Endodermal cell (in vitro differentiated cells): ENCODE results near the gene CALCOCO1. TPM values are rescaled to one million over a fixed set of nuclear protein-coding genes. Genes with fewer than 3 reads are reported as not detected.

Source experiments
- DNase-seq: peaks from one replicate; pipeline ENCODE4 v3.0.0-alpha.2; 2017
- H3K27ac ChIP-seq: 2 replicates; pipeline ENCODE4 v1.5.1; 2013; ENCODE audit warnings: mild to moderate bottlenecking, low read depth, low read length, moderate library complexity
- H3K27me3 ChIP-seq: 2 replicates; pipeline ENCODE4 v1.6.1; 2013; ENCODE audit warnings: mild to moderate bottlenecking, low read length, moderate library complexity; ENCODE audit not compliant: insufficient read depth, control insufficient read depth, poor library complexity, severe bottlenecking
- H3K36me3 ChIP-seq: 2 replicates; pipeline ENCODE4 v1.7.0; 2013; ENCODE audit warnings: mild to moderate bottlenecking, low read length, moderate library complexity; ENCODE audit not compliant: control insufficient read depth, insufficient read depth
- H3K4me1 ChIP-seq: one replicate; pipeline ENCODE4 v1.7.0; 2013; ENCODE audit warnings: low read length; ENCODE audit not compliant: control insufficient read depth, insufficient read depth
- H3K4me3 ChIP-seq: 2 replicates; pipeline ENCODE4 v1.5.1; 2013; ENCODE audit warnings: mild to moderate bottlenecking, low read length, moderate library complexity
- H3K9ac ChIP-seq: 2 replicates; pipeline ENCODE4 v1.6.1; 2013; ENCODE audit warnings: mild to moderate bottlenecking, low read length, moderate library complexity; ENCODE audit not compliant: poor library complexity, severe bottlenecking; ENCODE audit errors: extremely low read depth
- H3K9me3 ChIP-seq: 2 replicates; pipeline ENCODE4 v1.6.1; 2013; ENCODE audit warnings: mild to moderate bottlenecking, low read length, moderate library complexity; ENCODE audit not compliant: control insufficient read depth
- H3K27ac Mint-ChIP-seq: 2 replicates; pipeline ENCODE4 v1.8.0; 2020; ENCODE audit warnings: mixed read lengths
- H3K27me3 Mint-ChIP-seq: 2 replicates; pipeline ENCODE4 v1.8.0; 2021; ENCODE audit warnings: mild to moderate bottlenecking, mixed read lengths; ENCODE audit not compliant: insufficient read depth
- H3K36me3 Mint-ChIP-seq: 2 replicates; pipeline ENCODE4 v1.8.0; 2020; ENCODE audit warnings: low read depth, mixed read lengths
- H3K4me1 Mint-ChIP-seq: 2 replicates; pipeline ENCODE4 v1.8.0; 2020; ENCODE audit warnings: mixed read lengths
- H3K4me3 Mint-ChIP-seq: 2 replicates; pipeline ENCODE4 v1.8.0; 2020; ENCODE audit warnings: mild to moderate bottlenecking, moderate library complexity, mixed read lengths
- H3K9me3 Mint-ChIP-seq: 2 replicates; pipeline ENCODE4 v1.8.0; 2020; ENCODE audit warnings: mild to moderate bottlenecking, mixed read lengths
- WGBS, 2 experiments: methylation state at CpG; one replicate each; pipeline versions ENCODE4 v1.1.5 to v1.1.7; 2013; ENCODE audit warnings: missing lambda C conversion rate in 2 of 2, mixed read lengths in 1 of 2; ENCODE audit not compliant: insufficient coverage in 1 of 2, insufficient read length in 1 of 2; 5-methylcytosine and 5-hydroxymethylcytosine counted together
- total RNA-seq, 2 donors: library from RNA; stranded (reverse); fragmentation: NEBNext Ultra II Directional in 1 of 2; extraction: Animal tissue kit (Norgen Biotek cat#: 25700) in 1 of 2; gene quantifications; 2 replicates in 1 of 2; 3 replicates in 1 of 2; pipeline ENCODE4 v1.2.1, GENCODE V29; 2021
- TF ChIP-seq, protein P1 (sequence below): fragments of 200-600 bp; sonication (generic); conservative IDR thresholded peaks from 2 replicates; pipeline ENCODE4 v1.5.0; 2021; ENCODE audit warnings: antibody characterized with exemption, mild to moderate bottlenecking

The CALCOCO1 gene
- total RNA-seq, 2 donors from 2014 or later, result 41.4 to 45.7 TPM

DNA sequence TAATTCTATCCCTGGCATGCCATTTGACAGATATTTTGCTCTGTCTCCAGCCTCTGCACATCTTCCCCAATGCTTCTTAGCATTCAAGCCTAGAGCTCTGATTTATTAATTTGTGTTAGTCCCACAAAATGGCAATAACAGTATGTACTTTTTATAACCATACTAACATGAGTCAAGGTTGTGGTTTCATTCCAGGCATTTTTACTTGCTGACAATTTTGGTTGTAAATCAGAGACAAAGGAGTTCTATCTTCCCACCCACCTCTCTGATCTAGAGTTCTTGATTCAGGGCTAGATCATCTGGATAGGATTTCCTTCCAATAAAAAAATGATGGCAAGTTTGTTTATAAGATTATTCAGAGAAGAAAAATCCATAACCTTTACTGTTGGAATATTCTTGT, 43.0 kb upstream of the CALCOCO1 start:
- DNase-seq, result no peak
- Mint-ChIP-seq H3K4me3 (no peak overlapping the region), H3K27me3 (peaks cover 71% of the 10 kb centered on the region), H3K9me3 (no peaks in the 10 kb centered on the region), H3K4me1 (no peaks in the 10 kb centered on the region), H3K27ac (no peak overlapping the region), H3K36me3 (no peaks in the 10 kb centered on the region)
- Histone ChIP-seq H3K36me3 (no peaks in the 10 kb centered on the region), H3K27ac (no peak overlapping the region), H3K27me3 (peaks cover 82% of the 10 kb centered on the region), H3K9me3 (no peaks in the 10 kb centered on the region), H3K4me1 (no peaks in the 10 kb centered on the region), H3K4me3 (no peak overlapping the region), H3K9ac (no peak overlapping the region)
- TF ChIP-seq, protein P1, sequence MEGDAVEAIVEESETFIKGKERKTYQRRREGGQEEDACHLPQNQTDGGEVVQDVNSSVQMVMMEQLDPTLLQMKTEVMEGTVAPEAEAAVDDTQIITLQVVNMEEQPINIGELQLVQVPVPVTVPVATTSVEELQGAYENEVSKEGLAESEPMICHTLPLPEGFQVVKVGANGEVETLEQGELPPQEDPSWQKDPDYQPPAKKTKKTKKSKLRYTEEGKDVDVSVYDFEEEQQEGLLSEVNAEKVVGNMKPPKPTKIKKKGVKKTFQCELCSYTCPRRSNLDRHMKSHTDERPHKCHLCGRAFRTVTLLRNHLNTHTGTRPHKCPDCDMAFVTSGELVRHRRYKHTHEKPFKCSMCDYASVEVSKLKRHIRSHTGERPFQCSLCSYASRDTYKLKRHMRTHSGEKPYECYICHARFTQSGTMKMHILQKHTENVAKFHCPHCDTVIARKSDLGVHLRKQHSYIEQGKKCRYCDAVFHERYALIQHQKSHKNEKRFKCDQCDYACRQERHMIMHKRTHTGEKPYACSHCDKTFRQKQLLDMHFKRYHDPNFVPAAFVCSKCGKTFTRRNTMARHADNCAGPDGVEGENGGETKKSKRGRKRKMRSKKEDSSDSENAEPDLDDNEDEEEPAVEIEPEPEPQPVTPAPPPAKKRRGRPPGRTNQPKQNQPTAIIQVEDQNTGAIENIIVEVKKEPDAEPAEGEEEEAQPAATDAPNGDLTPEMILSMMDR, result no peak

DNA sequence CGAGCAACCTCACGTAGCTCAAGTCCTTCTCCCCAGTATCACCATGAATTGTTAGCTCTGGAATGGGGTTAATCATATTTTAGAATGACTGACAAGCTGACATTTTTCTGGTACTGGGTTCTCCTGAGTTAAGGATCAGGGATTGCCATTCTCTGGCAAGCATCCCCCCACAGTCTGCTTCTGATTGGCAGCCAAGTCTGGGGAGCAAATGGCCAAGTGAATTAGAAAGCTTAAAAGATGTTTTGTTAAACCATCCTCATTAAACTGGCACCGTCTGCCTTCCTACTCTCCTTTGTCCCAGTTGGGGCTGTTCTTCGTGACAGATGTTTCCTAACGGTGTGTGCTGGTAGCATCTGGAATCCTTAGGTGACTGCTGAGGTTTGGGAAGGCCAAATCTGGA, 41.7 kb upstream of the CALCOCO1 start:
- TF ChIP-seq, protein P1, result no peak
- no peak for DNase-seq
- Histone ChIP-seq H3K27ac (no peak overlapping the region), H3K4me1 (no peaks in the 10 kb centered on the region), H3K27me3 (peaks cover 90% of the 10 kb centered on the region), H3K36me3 (no peaks in the 10 kb centered on the region), H3K9ac (no peak overlapping the region), H3K4me3 (no peak overlapping the region), H3K9me3 (no peaks in the 10 kb centered on the region)
- Mint-ChIP-seq H3K4me1 (no peaks in the 10 kb centered on the region), H3K4me3 (no peak overlapping the region), H3K9me3 (no peaks in the 10 kb centered on the region), H3K27ac (no peak overlapping the region), H3K27me3 (peaks cover 79% of the 10 kb centered on the region), H3K36me3 (no peaks in the 10 kb centered on the region)
- WGBS, 2 experiments, result 79 to 100% methylated on average over 3 to 5 of the region's 5 CpGs

DNA sequence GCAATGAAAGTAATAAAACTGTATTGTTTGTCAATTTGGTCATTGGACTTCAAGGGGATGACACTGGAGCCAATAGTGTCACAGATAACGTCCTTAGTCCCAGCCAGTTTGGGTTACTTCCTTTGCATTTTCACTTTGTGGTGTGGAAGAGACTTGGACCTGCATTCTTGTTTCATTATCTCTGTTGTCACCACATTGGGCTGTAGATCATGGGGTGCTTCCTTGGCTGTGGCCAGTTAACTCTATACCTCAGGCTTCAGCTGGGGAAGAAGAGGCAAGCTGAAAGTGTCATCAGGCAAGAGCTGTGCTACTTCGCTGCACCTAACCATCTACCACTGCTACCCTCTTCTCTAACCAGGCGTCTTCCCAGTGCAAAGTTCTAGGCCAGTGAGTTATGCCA, 39.6 kb upstream of the CALCOCO1 start:
- no peaks in the 10 kb centered on the region for H3K4me1 ChIP-seq
- Mint-ChIP-seq H3K4me3 (no peak overlapping the region), H3K9me3 (no peaks in the 10 kb centered on the region), H3K27me3 (peaks cover 83% of the 10 kb centered on the region), H3K4me1 (no peaks in the 10 kb centered on the region), H3K27ac (no peak overlapping the region), H3K36me3 (no peaks in the 10 kb centered on the region)
- H3K36me3 ChIP-seq, result no peaks in the 10 kb centered on the region
- peaks cover 89% of the 10 kb centered on the region for H3K27me3 ChIP-seq
- no peak for DNase-seq
- no peak overlapping the region for H3K4me3 ChIP-seq
- TF ChIP-seq, protein P1, result no peak
- WGBS, 2 experiments, result 79 to 88% methylated on average over 3 of the region's 3 CpGs
- no peak overlapping the region for H3K9ac ChIP-seq
- H3K27ac ChIP-seq, result no peak overlapping the region
- H3K9me3 ChIP-seq, result no peaks in the 10 kb centered on the region
